ENCODE results near the gene SELL.
"Not testable (repeated sequence)": the region's sequence is repeated elsewhere in the genome, so short reads cannot be mapped to it uniquely, and the experiment has no call there.

SELL gene

GRCh38 chr1:169729991-169730390 lies 18.6 kb upstream of the SELL start:
- Histone ChIP-seq H3K4me3 (ENCODE audit: low read depth, low read length) (no peak overlapping the region), H3K36me3 (ENCODE audit: insufficient read depth, low read length) (no peaks in the 10 kb centered on the region), H3K79me2 (ENCODE audit: control insufficient read depth, insufficient read depth, low read length, unreplicated experiment) (no peaks in the 10 kb centered on the region), H3K27me3 (ENCODE audit: insufficient read depth, low read length) (peaks cover 86% of the 10 kb centered on the region), H3K27ac (ENCODE audit: low read depth, low read length) (no peak overlapping the region), H2AFZ (ENCODE audit: low read length, unreplicated experiment) (no peak overlapping the region), H3K4me1 (ENCODE audit: control insufficient read depth, insufficient read depth, low read length, unreplicated experiment) (no peaks in the 10 kb centered on the region)

GRCh38 chr1:169727307-169727706 lies 15.9 kb upstream of the SELL start:
- H3K27me3 ChIP-seq (ENCODE audit: insufficient read depth, low read length), result peaks cover 78% of the 10 kb centered on the region
- no peak overlapping the region for H3K27ac ChIP-seq (ENCODE audit: low read depth, low read length)
- no peak overlapping the region for H3K4me3 ChIP-seq (ENCODE audit: low read depth, low read length)
- H3K36me3 ChIP-seq (ENCODE audit: insufficient read depth, low read length), result no peaks in the 10 kb centered on the region
- H3K4me1 ChIP-seq (ENCODE audit: control insufficient read depth, insufficient read depth, low read length, unreplicated experiment), result no peaks in the 10 kb centered on the region
- no peak overlapping the region for H2AFZ ChIP-seq (ENCODE audit: low read length, unreplicated experiment)
- no peaks in the 10 kb centered on the region for H3K79me2 ChIP-seq (ENCODE audit: control insufficient read depth, insufficient read depth, low read length, unreplicated experiment)

GRCh38 chr1:169726851-169727250 lies 15.4 kb upstream of the SELL start:
- H3K36me3 ChIP-seq (ENCODE audit: insufficient read depth, low read length), result no peaks in the 10 kb centered on the region
- H3K79me2 ChIP-seq (ENCODE audit: control insufficient read depth, insufficient read depth, low read length, unreplicated experiment), result no peaks in the 10 kb centered on the region
- H3K4me3 ChIP-seq (ENCODE audit: low read depth, low read length), result no peak overlapping the region
- H2AFZ ChIP-seq (ENCODE audit: low read length, unreplicated experiment), result no peak overlapping the region
- H3K4me1 ChIP-seq (ENCODE audit: control insufficient read depth, insufficient read depth, low read length, unreplicated experiment), result no peaks in the 10 kb centered on the region
- H3K27ac ChIP-seq (ENCODE audit: low read depth, low read length), result no peak overlapping the region
- peaks cover 77% of the 10 kb centered on the region for H3K27me3 ChIP-seq (ENCODE audit: insufficient read depth, low read length)

DNA sequence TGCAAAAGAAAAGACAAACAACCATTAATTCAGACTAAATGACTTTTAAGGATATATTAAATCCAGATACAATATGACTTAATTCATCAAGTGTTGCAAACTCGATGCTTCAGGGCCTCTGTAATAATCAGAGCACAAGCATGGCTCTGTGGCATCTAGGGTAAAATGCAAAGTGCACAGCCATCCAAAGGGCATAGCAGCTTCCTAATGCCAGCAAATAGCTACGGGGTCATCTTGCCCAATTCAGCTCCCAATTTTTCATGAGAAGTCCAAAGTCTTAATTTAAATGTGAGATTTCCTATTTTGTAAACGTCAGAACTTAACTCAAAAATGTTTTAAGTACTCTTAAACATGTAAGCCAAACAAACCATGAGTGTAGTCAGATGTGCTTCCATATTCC lies 14.5 kb upstream of the SELL start:
- no peaks in the 10 kb centered on the region for H3K79me2 ChIP-seq (ENCODE audit: control insufficient read depth, insufficient read depth, low read length, unreplicated experiment)
- no peak overlapping the region for H3K27ac ChIP-seq (ENCODE audit: low read depth, low read length)
- H3K36me3 ChIP-seq (ENCODE audit: insufficient read depth, low read length), result no peaks in the 10 kb centered on the region
- H3K27me3 ChIP-seq (ENCODE audit: insufficient read depth, low read length), result peaks cover 68% of the 10 kb centered on the region
- H2AFZ ChIP-seq (ENCODE audit: low read length, unreplicated experiment), result no peak overlapping the region
- no peaks in the 10 kb centered on the region for H3K4me1 ChIP-seq (ENCODE audit: control insufficient read depth, insufficient read depth, low read length, unreplicated experiment)
- no peak overlapping the region for H3K4me3 ChIP-seq (ENCODE audit: low read depth, low read length)

GRCh38 chr1:169724168-169724567 lies 12.7 kb upstream of the SELL start:
- no peaks in the 10 kb centered on the region for H3K36me3 ChIP-seq (ENCODE audit: insufficient read depth, low read length)
- no peak overlapping the region for H3K4me3 ChIP-seq (ENCODE audit: low read depth, low read length)
- no peak overlapping the region for H2AFZ ChIP-seq (ENCODE audit: low read length, unreplicated experiment)
- H3K27ac ChIP-seq (ENCODE audit: low read depth, low read length), result no peak overlapping the region
- peaks cover 57% of the 10 kb centered on the region for H3K27me3 ChIP-seq (ENCODE audit: insufficient read depth, low read length)
- H3K79me2 ChIP-seq (ENCODE audit: control insufficient read depth, insufficient read depth, low read length, unreplicated experiment), result no peaks in the 10 kb centered on the region
- H3K4me1 ChIP-seq (ENCODE audit: control insufficient read depth, insufficient read depth, low read length, unreplicated experiment), result no peaks in the 10 kb centered on the region

- no peak overlapping the region for H3K27ac ChIP-seq (ENCODE audit: low read depth, low read length)
- H3K79me2 ChIP-seq (ENCODE audit: control insufficient read depth, insufficient read depth, low read length, unreplicated experiment), result no peaks in the 10 kb centered on the region
- H3K4me1 ChIP-seq (ENCODE audit: control insufficient read depth, insufficient read depth, low read length, unreplicated experiment), result no peaks in the 10 kb centered on the region
- H3K36me3 ChIP-seq (ENCODE audit: insufficient read depth, low read length), result no peaks in the 10 kb centered on the region
- peaks cover 55% of the 10 kb centered on the region for H3K27me3 ChIP-seq (ENCODE audit: insufficient read depth, low read length)
- H3K4me3 ChIP-seq (ENCODE audit: low read depth, low read length), result no peak overlapping the region
- no peak overlapping the region for H2AFZ ChIP-seq (ENCODE audit: low read length, unreplicated experiment)
Measured at GRCh38 chr1:169723763-169724162, 12.3 kb upstream of the SELL start.

DNA sequence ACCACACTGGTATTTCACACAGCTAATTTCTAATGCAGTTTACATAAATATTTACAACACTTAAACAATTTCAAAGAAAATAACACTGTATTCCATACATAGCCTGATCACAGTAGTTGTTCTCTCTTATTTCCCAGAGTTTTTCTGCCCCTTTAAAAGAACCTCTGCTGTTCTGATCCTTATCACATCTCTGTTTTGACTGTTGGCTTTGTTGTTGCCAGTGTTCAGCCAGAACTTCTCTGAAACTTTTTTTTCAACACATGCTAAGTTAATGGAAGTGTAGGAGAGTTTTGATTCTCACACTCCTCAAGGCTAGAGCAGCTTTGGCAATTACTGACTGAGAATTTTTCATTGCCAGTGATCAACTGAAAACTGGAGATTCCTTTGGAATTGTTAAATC lies 11.4 kb upstream of the SELL start:
- no peaks in the 10 kb centered on the region for H3K79me2 ChIP-seq (ENCODE audit: control insufficient read depth, insufficient read depth, low read length, unreplicated experiment)
- no peaks in the 10 kb centered on the region for H3K4me1 ChIP-seq (ENCODE audit: control insufficient read depth, insufficient read depth, low read length, unreplicated experiment)
- no peaks in the 10 kb centered on the region for H3K36me3 ChIP-seq (ENCODE audit: insufficient read depth, low read length)
- H3K27me3 ChIP-seq (ENCODE audit: insufficient read depth, low read length), result peaks cover 55% of the 10 kb centered on the region
- no peak overlapping the region for H3K4me3 ChIP-seq (ENCODE audit: low read depth, low read length)
- no peak overlapping the region for H2AFZ ChIP-seq (ENCODE audit: low read length, unreplicated experiment)
- no peak overlapping the region for H3K27ac ChIP-seq (ENCODE audit: low read depth, low read length)

- H3K36me3 ChIP-seq (ENCODE audit: insufficient read depth, low read length); H3K4me1 ChIP-seq (ENCODE audit: control insufficient read depth, insufficient read depth, low read length, unreplicated experiment); H3K4me3 ChIP-seq (ENCODE audit: low read depth, low read length); H3K79me2 ChIP-seq (ENCODE audit: control insufficient read depth, insufficient read depth, low read length, unreplicated experiment); H3K27ac ChIP-seq (ENCODE audit: low read depth, low read length); H2AFZ ChIP-seq (ENCODE audit: low read length, unreplicated experiment): not testable (repeated sequence)
- H3K27me3 ChIP-seq (ENCODE audit: insufficient read depth, low read length), result peaks cover 41% of the 10 kb centered on the region
Measured at GRCh38 chr1:169715100-169715499, 3.7 kb upstream of the SELL start.

DNA sequence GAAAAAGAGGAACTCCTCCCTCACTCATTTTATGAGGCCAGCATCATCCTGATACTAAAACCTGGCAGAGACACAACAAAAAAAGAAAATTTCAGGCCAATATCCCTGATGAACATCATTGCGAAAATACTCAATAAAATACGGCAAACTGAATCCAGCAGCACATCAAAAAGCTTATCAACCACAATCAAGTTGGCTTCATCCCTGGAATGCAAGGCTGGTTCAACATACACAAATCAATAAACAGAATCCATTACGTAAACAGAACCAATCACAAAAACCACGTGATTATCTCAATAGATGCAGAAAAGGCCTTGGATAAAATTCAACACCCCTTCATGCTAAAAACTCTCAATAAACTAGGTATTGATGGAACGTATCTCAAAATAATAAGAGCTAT lies 1.7 kb upstream of the SELL start:
- H3K27ac ChIP-seq (ENCODE audit: low read depth, low read length); H3K4me3 ChIP-seq (ENCODE audit: low read depth, low read length); H2AFZ ChIP-seq (ENCODE audit: low read length, unreplicated experiment); H3K79me2 ChIP-seq (ENCODE audit: control insufficient read depth, insufficient read depth, low read length, unreplicated experiment); H3K36me3 ChIP-seq (ENCODE audit: insufficient read depth, low read length); H3K4me1 ChIP-seq (ENCODE audit: control insufficient read depth, insufficient read depth, low read length, unreplicated experiment): not testable (repeated sequence)
- H3K27me3 ChIP-seq (ENCODE audit: insufficient read depth, low read length), result peaks cover 42% of the 10 kb centered on the region

DNA sequence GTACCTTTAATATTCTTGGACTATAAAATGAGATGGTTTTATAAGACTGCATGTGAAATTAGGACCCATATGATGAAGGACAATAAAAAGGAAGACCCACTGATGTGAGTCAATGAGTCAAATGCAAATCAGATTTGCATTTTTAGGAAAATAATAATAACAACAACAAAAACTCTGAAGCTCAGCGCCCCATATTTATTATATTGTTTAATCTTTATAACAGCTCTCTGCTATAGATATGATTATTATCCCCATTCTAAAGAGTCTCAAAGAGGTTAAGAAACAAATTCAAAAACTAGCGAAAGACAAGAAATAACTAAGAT lies 850 bp upstream of the SELL start:
- Histone ChIP-seq H3K27ac (ENCODE audit: low read depth, low read length) (no peak overlapping the region), H3K36me3 (ENCODE audit: insufficient read depth, low read length) (no peaks in the 10 kb centered on the region), H3K4me1 (ENCODE audit: control insufficient read depth, insufficient read depth, low read length, unreplicated experiment) (peaks cover 3% of the 10 kb centered on the region), H3K27me3 (ENCODE audit: insufficient read depth, low read length) (peaks cover 42% of the 10 kb centered on the region), H3K4me3 (ENCODE audit: low read depth, low read length) (peak overlapping the region; percentile 73; the same call in 1 of the 2 replicates), H3K79me2 (ENCODE audit: control insufficient read depth, insufficient read depth, low read length, unreplicated experiment) (no peaks in the 10 kb centered on the region), H2AFZ (ENCODE audit: low read length, unreplicated experiment) (no peak overlapping the region)

DNA sequence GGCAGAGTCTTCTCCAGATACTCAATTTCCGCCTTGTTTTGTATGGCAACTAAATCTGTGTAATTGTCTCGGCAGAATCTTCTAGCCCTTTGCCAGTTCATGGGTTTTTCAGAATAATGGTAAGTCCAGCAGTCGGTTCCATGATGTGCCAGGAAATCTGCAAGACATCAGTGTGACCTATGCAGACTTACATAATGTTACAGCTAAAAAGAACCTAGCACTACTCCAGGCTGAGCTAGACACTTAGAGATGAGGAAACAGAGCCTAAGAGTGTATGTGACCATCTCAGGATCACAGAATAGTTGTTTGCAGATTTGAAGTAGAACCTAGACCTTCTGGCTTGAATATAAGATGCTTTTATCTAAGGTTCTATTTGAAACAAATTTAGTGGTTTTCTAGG lies 2.8 kb downstream of the SELL start:
- no peaks in the 10 kb centered on the region for H3K79me2 ChIP-seq (ENCODE audit: control insufficient read depth, insufficient read depth, low read length, unreplicated experiment)
- peaks cover 65% of the 10 kb centered on the region for H3K27me3 ChIP-seq (ENCODE audit: insufficient read depth, low read length)
- no peak overlapping the region for H3K4me3 ChIP-seq (ENCODE audit: low read depth, low read length)
- peaks cover 3% of the 10 kb centered on the region for H3K4me1 ChIP-seq (ENCODE audit: control insufficient read depth, insufficient read depth, low read length, unreplicated experiment)
- no peaks in the 10 kb centered on the region for H3K36me3 ChIP-seq (ENCODE audit: insufficient read depth, low read length)
- no peak overlapping the region for H3K27ac ChIP-seq (ENCODE audit: low read depth, low read length)
- no peak overlapping the region for H2AFZ ChIP-seq (ENCODE audit: low read length, unreplicated experiment)
